ENCODE results near the gene RPL32. TPM values are rescaled to one million over a fixed set of nuclear protein-coding genes. Genes with fewer than 3 reads are reported as not detected.

RPL32 gene
- 1,587 TPM for polyA plus RNA-seq (2013, experiment 1 of 2)
- polyA plus RNA-seq (2013, experiment 2 of 2) = 1,642 TPM

DNA sequence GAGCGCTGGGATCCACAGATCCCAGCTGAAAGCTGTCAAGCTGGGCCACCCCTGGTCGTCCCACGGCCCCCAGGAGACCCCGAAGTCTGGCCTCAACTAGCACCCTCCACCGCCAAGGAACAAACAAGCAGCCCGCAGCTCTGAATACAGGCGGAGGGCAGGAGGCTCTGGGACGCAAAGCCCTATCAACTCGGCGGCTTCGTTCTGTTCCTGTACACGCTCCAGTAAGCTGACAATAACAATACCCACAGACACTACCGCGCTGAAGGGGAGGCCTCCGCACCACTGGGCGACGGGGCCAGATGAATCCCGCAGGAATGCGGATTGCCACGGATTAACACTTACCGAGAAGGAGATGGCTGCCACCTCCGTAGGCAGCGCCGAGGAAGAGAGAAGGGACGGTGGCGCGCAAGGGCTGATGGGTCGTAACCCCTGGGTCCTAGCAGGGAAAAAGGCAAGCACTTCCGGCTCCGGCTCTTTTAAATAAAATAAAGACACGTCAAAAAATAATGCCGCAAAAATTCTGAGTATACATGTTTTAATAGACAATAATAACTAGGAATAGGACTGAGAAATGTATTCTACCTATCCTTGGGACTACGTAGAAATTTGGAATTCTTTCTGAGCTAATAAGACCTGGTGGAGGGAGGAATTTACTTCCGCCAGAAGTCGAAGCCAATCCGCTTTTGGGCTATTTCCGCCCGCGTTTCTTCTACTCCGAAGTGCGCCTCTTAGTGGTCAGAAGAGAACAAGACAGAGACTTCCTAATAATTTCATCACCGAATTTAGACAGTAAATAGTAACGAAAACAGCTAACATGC is at the start of gene RPL32:
Gene RPL32, minus strand, starts transcription at position 417 of the 821 bp plus-strand sequence. CDS start 1,328 bp downstream, outside the sequence.
- H2AK5ac ChIP-seq (ENCODE audit: low read length, severe bottlenecking) = peak within 1 kb of the TSS; percentile 33
- no peaks in the 10 kb centered on the region for H3K79me1 ChIP-seq (replicated peaks; ENCODE audit: low read length, poor library complexity, severe bottlenecking)
- peak within 1 kb of the TSS; percentile 29 for H2BK15ac ChIP-seq (ENCODE audit: low read depth, poor library complexity, severe bottlenecking)
- peak within 1 kb of the TSS; percentile 81 for H4K91ac ChIP-seq (ENCODE audit: low read length)
- H3K4me2 ChIP-seq (ENCODE audit: low read length, poor library complexity, severe bottlenecking) = peak within 1 kb of the TSS; percentile 79
- H3K4ac ChIP-seq (ENCODE audit: low read depth in 1 of 2, low read length in 2 of 2) = peak within 1 kb of the TSS; percentile 79 to 80
- peaks cover 19% of the 10 kb centered on the region for H3K4me1 ChIP-seq (ENCODE audit: control insufficient read depth, insufficient read depth, low read depth, low read length)
- WGBS = under 1% methylated on average over 38 of the region's 43 CpGs
- H2BK12ac ChIP-seq (ENCODE audit: low read length in 2 of 2) = no peak within 1 kb of the TSS
- H2BK120ac ChIP-seq (ENCODE audit: low read depth, low read length) = peak within 1 kb of the TSS; percentile 74
- H3K14ac ChIP-seq (ENCODE audit: low read length in 2 of 2) = peak within 1 kb of the TSS in 1 of 2 experiments; percentile 89
- peak within 1 kb of the TSS; percentile 83 to 95 for H3K18ac ChIP-seq (ENCODE audit: low read depth in 1 of 2, low read length in 2 of 2)
- H3K9me3 ChIP-seq (ENCODE audit: control insufficient read depth, low read length) = no peaks in the 10 kb centered on the region
- H3K27me3 ChIP-seq (ENCODE audit: control insufficient read depth in 1 of 2, insufficient read depth in 1 of 2, low read length in 2 of 2) = no peaks in the 10 kb centered on the region
- peak within 1 kb of the TSS; percentile 72 for H4K8ac ChIP-seq (ENCODE audit: low read length)
- peak within 1 kb of the TSS; percentile 60 for H2AFZ ChIP-seq (ENCODE audit: low read depth, low read length)
- peak within 1 kb of the TSS; percentile 34 for H2BK5ac ChIP-seq (ENCODE audit: low read depth, low read length, poor library complexity, severe bottlenecking)
- peaks cover 20 to 38% of the 10 kb centered on the region in 2 experiments for H3K36me3 ChIP-seq (ENCODE audit: control insufficient read depth in 1 of 2, insufficient read depth in 2 of 2, low read depth in 1 of 2, low read length in 2 of 2)
- peak within 1 kb of the TSS; percentile 94 for H3K9ac ChIP-seq (ENCODE audit: low read length)
- peak within 1 kb of the TSS; percentile 53 to 75 for H3K23ac ChIP-seq (ENCODE audit: low read length in 2 of 2)
- peak; percentile 98 for DNase-seq
- H3K4me3 ChIP-seq (ENCODE audit: insufficient read depth in 1 of 2, low read depth in 1 of 2, low read length in 2 of 2) = peak within 1 kb of the TSS; percentile 81 to 96
- H3K27ac ChIP-seq (ENCODE audit: low read length, poor library complexity, severe bottlenecking) = peak within 1 kb of the TSS; percentile 86

- H2BK120ac ChIP-seq (ENCODE audit: low read depth, low read length) = no peak overlapping the region
- H3K9ac ChIP-seq (ENCODE audit: low read length) = peak overlapping the region; percentile 35
- DNase-seq = no peak
- no peak overlapping the region for H3K23ac ChIP-seq (ENCODE audit: low read length in 2 of 2)
- no peaks in the 10 kb centered on the region for H3K9me3 ChIP-seq (ENCODE audit: control insufficient read depth, low read length)
- no peak overlapping the region for H3K4me2 ChIP-seq (ENCODE audit: low read length, poor library complexity, severe bottlenecking)
- H2AFZ ChIP-seq (ENCODE audit: low read depth, low read length) = no peak overlapping the region
- H3K36me3 ChIP-seq (ENCODE audit: control insufficient read depth in 1 of 2, insufficient read depth in 2 of 2, low read depth in 1 of 2, low read length in 2 of 2) = no peaks in the 10 kb centered on the region
- no peak overlapping the region for H3K18ac ChIP-seq (ENCODE audit: low read depth in 1 of 2, low read length in 2 of 2)
- H2BK12ac ChIP-seq (ENCODE audit: low read length in 2 of 2) = no peak overlapping the region
- no peaks in the 10 kb centered on the region for H3K79me1 ChIP-seq (replicated peaks; ENCODE audit: low read length, poor library complexity, severe bottlenecking)
- no peak overlapping the region for H4K91ac ChIP-seq (ENCODE audit: low read length)
- peak overlapping the region in 1 of 2 experiments; percentile 13 for H3K14ac ChIP-seq (ENCODE audit: low read length in 2 of 2)
- no peak overlapping the region for H3K27ac ChIP-seq (ENCODE audit: low read length, poor library complexity, severe bottlenecking)
- no peak overlapping the region for H2BK5ac ChIP-seq (ENCODE audit: low read depth, low read length, poor library complexity, severe bottlenecking)
- H2BK15ac ChIP-seq (ENCODE audit: low read depth, poor library complexity, severe bottlenecking) = no peak overlapping the region
- H3K27me3 ChIP-seq (ENCODE audit: control insufficient read depth in 1 of 2, insufficient read depth in 1 of 2, low read length in 2 of 2) = peaks cover 31 to 69% of the 10 kb centered on the region in 2 experiments
- no peak overlapping the region for H4K8ac ChIP-seq (ENCODE audit: low read length)
- peaks cover 24% of the 10 kb centered on the region for H3K4me1 ChIP-seq (ENCODE audit: control insufficient read depth, insufficient read depth, low read depth, low read length)
- H2AK5ac ChIP-seq (ENCODE audit: low read length, severe bottlenecking) = no peak overlapping the region
- no peak overlapping the region for H3K4me3 ChIP-seq (ENCODE audit: insufficient read depth in 1 of 2, low read depth in 1 of 2, low read length in 2 of 2)
- H3K4ac ChIP-seq (ENCODE audit: low read depth in 1 of 2, low read length in 2 of 2) = no peak overlapping the region
- 85% methylated on average over 8 of the region's 10 CpGs for WGBS
Measured at GRCh38 chr3:12890610-12891390, 49.4 kb upstream of the RPL32 start.

GRCh38 chr3:12886736-12887135 is 45.4 kb upstream of the RPL32 start:
- Histone ChIP-seq H3K4ac (ENCODE audit: low read depth in 1 of 2, low read length in 2 of 2) (no peak overlapping the region), H3K9ac (ENCODE audit: low read length) (no peak overlapping the region), H2BK12ac (ENCODE audit: low read length in 2 of 2) (no peak overlapping the region), H2BK5ac (ENCODE audit: low read depth, low read length, poor library complexity, severe bottlenecking) (no peak overlapping the region), H3K27ac (ENCODE audit: low read length, poor library complexity, severe bottlenecking) (no peak overlapping the region), H3K36me3 (ENCODE audit: control insufficient read depth in 1 of 2, insufficient read depth in 2 of 2, low read depth in 1 of 2, low read length in 2 of 2) (no peaks in the 10 kb centered on the region), H3K4me3 (ENCODE audit: insufficient read depth in 1 of 2, low read depth in 1 of 2, low read length in 2 of 2) (no peak overlapping the region), H3K79me1 (replicated peaks; ENCODE audit: low read length, poor library complexity, severe bottlenecking) (no peaks in the 10 kb centered on the region), H3K9me3 (ENCODE audit: control insufficient read depth, low read length) (no peaks in the 10 kb centered on the region), H4K8ac (ENCODE audit: low read length) (no peak overlapping the region), H3K4me1 (ENCODE audit: control insufficient read depth, insufficient read depth, low read depth, low read length) (peaks cover 10% of the 10 kb centered on the region), H3K27me3 (ENCODE audit: control insufficient read depth in 1 of 2, insufficient read depth in 1 of 2, low read length in 2 of 2) (peaks cover 41 to 66% of the 10 kb centered on the region in 2 experiments), H3K23ac (ENCODE audit: low read length in 2 of 2) (no peak overlapping the region), H3K18ac (ENCODE audit: low read depth in 1 of 2, low read length in 2 of 2) (no peak overlapping the region), H3K4me2 (ENCODE audit: low read length, poor library complexity, severe bottlenecking) (no peak overlapping the region), H2BK15ac (ENCODE audit: low read depth, poor library complexity, severe bottlenecking) (no peak overlapping the region), H2AFZ (ENCODE audit: low read depth, low read length) (no peak overlapping the region), H4K91ac (ENCODE audit: low read length) (no peak overlapping the region), H2BK120ac (ENCODE audit: low read depth, low read length) (no peak overlapping the region), H2AK5ac (ENCODE audit: low read length, severe bottlenecking) (no peak overlapping the region), H3K14ac (ENCODE audit: low read length in 2 of 2) (no peak overlapping the region)
- 86% methylated on average over 12 of the region's 12 CpGs for WGBS
- DNase-seq = no peak
